ENCODE measurements around the gene NCOA7. TPM values are rescaled to one million over a fixed set of nuclear protein-coding genes. Genes with fewer than 3 reads are reported as not detected.

The NCOA7 gene
- total RNA-seq, 1 experiment from 2014 or later = 9.4 TPM

GRCh38 chr6:125764121-125764671, 26.6 kb upstream of the NCOA7 start:
- H4K20me1 ChIP-seq (ENCODE audit: control insufficient read depth, insufficient read depth, insufficient read length) = no peaks in the 10 kb centered on the region
- no peak overlapping the region for H3K14ac ChIP-seq (ENCODE audit: insufficient read depth, low read length)
- no peak for TF ChIP-seq CTCF (conservative IDR thresholded peaks at IDR 0.05)
- Mint-ChIP-seq H3K9me3 (no peaks in the 10 kb centered on the region), H3K4me3 (no peak overlapping the region), H3K27me3 (ENCODE audit: low read depth) (no peaks in the 10 kb centered on the region), H3K27ac (no peak overlapping the region), H3K4me1 (peaks cover 3% of the 10 kb centered on the region in 2 experiments), H3K36me3 (ENCODE audit: insufficient read depth in 1 of 3, low read depth in 3 of 3) (peaks cover 0 to 4% (median 4%) of the 10 kb centered on the region in 3 experiments; a peak in 5 of 7 replicates)
- no peaks in the 10 kb centered on the region for H3K4me1 ChIP-seq (ENCODE audit: insufficient read depth, low read length)
- no peaks in the 10 kb centered on the region for H3K23me2 ChIP-seq (ENCODE audit: insufficient read length, low read depth, low read length, poor library complexity, severe bottlenecking)
- H3K27me3 ChIP-seq (ENCODE audit: insufficient read depth, low read length) = no peaks in the 10 kb centered on the region
- H4K91ac ChIP-seq (ENCODE audit: insufficient read length, low read depth, low read length) = no peak overlapping the region
- no peak overlapping the region for H4K5ac ChIP-seq (ENCODE audit: insufficient read length, low read depth, low read length)
- no peak overlapping the region for H3K4ac ChIP-seq (ENCODE audit: low read depth, low read length)
- no peak overlapping the region for H2BK5ac ChIP-seq (ENCODE audit: insufficient read length, low read length)
- no peak overlapping the region for H2BK15ac ChIP-seq (ENCODE audit: low read depth, low read length)
- H3K27ac ChIP-seq (ENCODE audit: insufficient read length, low read depth, low read length) = no peak overlapping the region
- no peak overlapping the region for H3K18ac ChIP-seq (ENCODE audit: insufficient read length, low read depth, low read length)
- no peak overlapping the region for H2AFZ ChIP-seq (ENCODE audit: low read length)
- no peak overlapping the region for H2BK120ac ChIP-seq (ENCODE audit: low read depth, low read length, poor library complexity, severe bottlenecking)
- H3K4me2 ChIP-seq (ENCODE audit: insufficient read depth, insufficient read length, low read length) = no peak overlapping the region
- no CpG with 5 or more reads among the region's 2 CpGs for WGBS (ENCODE audit: extremely low coverage, insufficient read length, low lambda C conversion rate)
- H3K9me3 ChIP-seq (ENCODE audit: control insufficient read depth, low read depth, low read length) = no peaks in the 10 kb centered on the region
- no peak overlapping the region for H4K8ac ChIP-seq (replicated peaks; ENCODE audit: insufficient read length, low read depth, low read length)
- no peak overlapping the region for H2AK5ac ChIP-seq (ENCODE audit: insufficient read length, low read length)
- no peaks in the 10 kb centered on the region for H3K79me2 ChIP-seq (ENCODE audit: insufficient read depth, low read length)
- no peak overlapping the region for H3K56ac ChIP-seq (ENCODE audit: insufficient read length, low read depth, low read length)
- H2BK20ac ChIP-seq (ENCODE audit: low read depth, low read length, poor library complexity, severe bottlenecking) = no peak overlapping the region
- no peak overlapping the region for H3T11ph ChIP-seq (ENCODE audit: low read length)
- no peak for DNase-seq
- H2BK12ac ChIP-seq (ENCODE audit: insufficient read length, low read depth, low read length) = no peak overlapping the region
- H3K79me1 ChIP-seq (ENCODE audit: insufficient read depth, low read depth, low read length, poor library complexity, severe bottlenecking) = no peaks in the 10 kb centered on the region
- no peak overlapping the region for H3K9ac ChIP-seq (ENCODE audit: extremely low read depth, insufficient read length, low read length)
- H3K23ac ChIP-seq (ENCODE audit: insufficient read length, low read depth, low read length) = no peak overlapping the region
